ENCODE results near the gene CROCC.

GRCh38 chr1:16983649-16984048 lies 61.9 kb downstream of the CROCC start:
- TF ChIP-seq HNF4A (conservative IDR thresholded peaks at IDR 0.05) (no peak), ATF3 (IDR thresholded peaks at IDR 0.05) (no peak), HNF4G (IDR thresholded peaks at IDR 0.05) (no peak), EGR1 (IDR thresholded peaks at IDR 0.05; ENCODE audit: low read depth in 2 of 2) (no peak), CTCF (IDR thresholded peaks at IDR 0.05; ENCODE audit: low read depth, low read length, missing input control) (no peak), TAF1 (conservative IDR thresholded peaks at IDR 0.05) (no peak), MAX (IDR thresholded peaks at IDR 0.05) (no peak), RAD21 (IDR thresholded peaks at IDR 0.05) (no peak), GABPA (IDR thresholded peaks at IDR 0.05 in 1 of 2, conservative IDR thresholded peaks at IDR 0.05 in 1 of 2) (no peak)
